ENCODE results near the gene SORCS1. TPM values are rescaled to one million over a fixed set of nuclear protein-coding genes. Genes with fewer than 3 reads are reported as not detected.

The SORCS1 gene
- total and polyA plus RNA-seq, 4 donors: 0.04 to 3.5 (median 0.05) TPM

DNA sequence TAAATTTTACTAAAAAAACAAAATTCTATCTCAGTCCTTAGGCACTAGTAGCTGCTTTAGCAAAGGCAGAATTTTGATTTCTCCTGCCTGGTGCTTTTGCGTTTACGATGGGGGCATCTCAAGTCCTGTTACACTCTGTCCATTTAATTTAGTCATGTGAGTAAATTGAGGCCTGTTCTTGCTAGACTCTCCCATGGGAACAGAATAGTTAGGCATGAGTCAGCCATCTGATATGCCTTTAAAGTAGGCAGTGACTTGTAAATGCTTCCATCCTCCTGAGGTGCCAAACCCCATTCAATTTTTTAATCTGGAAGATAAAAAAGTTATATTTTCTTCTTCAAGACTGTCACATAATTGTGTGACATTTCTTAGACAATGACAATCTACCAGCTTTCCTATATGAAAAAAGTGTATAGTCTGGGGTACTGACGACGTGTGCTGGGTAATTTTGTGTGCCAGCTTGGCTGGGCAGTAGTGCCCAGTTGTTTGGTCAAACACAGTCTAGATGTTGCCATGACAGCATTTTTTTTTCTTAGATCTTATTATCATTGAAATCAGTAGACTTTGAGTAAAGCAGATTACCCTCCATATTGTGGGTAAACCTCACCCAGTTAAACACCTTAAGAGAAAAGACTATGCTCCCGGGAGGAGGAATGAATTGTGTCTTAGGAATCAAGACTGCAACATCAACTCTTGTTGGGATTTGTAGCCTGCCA lies 603.4 kb downstream of the SORCS1 start:
- Histone ChIP-seq H3K4me3 (no peak overlapping the region), H3K9me3 (ENCODE audit: control insufficient read depth in 4 of 4, insufficient read depth in 3 of 4, low read length in 3 of 4) (no peaks in the 10 kb centered on the region), H3K27ac (ENCODE audit: low read depth in 1 of 2, low read length in 1 of 2) (no peak overlapping the region), H3K27me3 (ENCODE audit: control insufficient read depth in 3 of 3, insufficient read depth in 3 of 3, low read length in 2 of 3) (no peaks in the 10 kb centered on the region), H3K9ac (ENCODE audit: insufficient read depth in 1 of 2, low read length in 2 of 2) (no peak overlapping the region), H3K36me3 (ENCODE audit: control insufficient read depth in 4 of 4, insufficient read depth in 4 of 4, low read length in 4 of 4) (no peaks in the 10 kb centered on the region), H3K4me1 (ENCODE audit: control insufficient read depth in 5 of 5, insufficient read depth in 5 of 5, low read length in 5 of 5) (no peaks in the 10 kb centered on the region)
- TF ChIP-seq, protein P1, sequence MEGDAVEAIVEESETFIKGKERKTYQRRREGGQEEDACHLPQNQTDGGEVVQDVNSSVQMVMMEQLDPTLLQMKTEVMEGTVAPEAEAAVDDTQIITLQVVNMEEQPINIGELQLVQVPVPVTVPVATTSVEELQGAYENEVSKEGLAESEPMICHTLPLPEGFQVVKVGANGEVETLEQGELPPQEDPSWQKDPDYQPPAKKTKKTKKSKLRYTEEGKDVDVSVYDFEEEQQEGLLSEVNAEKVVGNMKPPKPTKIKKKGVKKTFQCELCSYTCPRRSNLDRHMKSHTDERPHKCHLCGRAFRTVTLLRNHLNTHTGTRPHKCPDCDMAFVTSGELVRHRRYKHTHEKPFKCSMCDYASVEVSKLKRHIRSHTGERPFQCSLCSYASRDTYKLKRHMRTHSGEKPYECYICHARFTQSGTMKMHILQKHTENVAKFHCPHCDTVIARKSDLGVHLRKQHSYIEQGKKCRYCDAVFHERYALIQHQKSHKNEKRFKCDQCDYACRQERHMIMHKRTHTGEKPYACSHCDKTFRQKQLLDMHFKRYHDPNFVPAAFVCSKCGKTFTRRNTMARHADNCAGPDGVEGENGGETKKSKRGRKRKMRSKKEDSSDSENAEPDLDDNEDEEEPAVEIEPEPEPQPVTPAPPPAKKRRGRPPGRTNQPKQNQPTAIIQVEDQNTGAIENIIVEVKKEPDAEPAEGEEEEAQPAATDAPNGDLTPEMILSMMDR (IDR thresholded peaks at IDR 0.05; ENCODE audit: control extremely low read depth, extremely low read depth): no peak
- ATAC-seq (ENCODE audit: insufficient read depth, low FRiP score) (no peak), DNase-seq (no peak)
- 93% methylated on average over 5 of the region's 5 CpGs for WGBS, 2 donors

DNA sequence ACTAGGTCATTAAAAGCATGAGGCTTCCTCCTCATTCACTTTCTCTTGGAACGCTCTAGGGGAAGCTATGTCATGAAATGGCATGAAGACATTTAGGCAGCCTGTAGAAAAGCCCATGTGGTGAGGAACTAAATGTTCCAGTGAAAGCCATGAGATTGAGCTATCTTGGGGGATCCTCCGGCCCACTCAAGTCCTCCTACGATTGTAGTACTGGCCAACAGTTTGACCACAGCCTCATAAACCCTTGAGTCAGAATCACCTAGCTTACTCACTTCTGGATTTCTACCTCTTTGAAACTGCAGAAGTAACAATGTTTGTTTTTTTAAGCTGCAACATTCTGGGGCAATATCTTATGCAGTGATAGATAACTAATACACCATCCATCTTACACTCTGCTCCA lies 605.1 kb downstream of the SORCS1 start:
- no peaks in the 10 kb centered on the region for H3K27me3 ChIP-seq (ENCODE audit: control insufficient read depth in 3 of 3, insufficient read depth in 3 of 3, low read length in 2 of 3)
- H3K27ac ChIP-seq (ENCODE audit: low read depth in 1 of 2, low read length in 1 of 2): no peak overlapping the region
- TF ChIP-seq, protein P1 (IDR thresholded peaks at IDR 0.05; ENCODE audit: control extremely low read depth, extremely low read depth): no peak
- no peaks in the 10 kb centered on the region for H3K9me3 ChIP-seq (ENCODE audit: control insufficient read depth in 4 of 4, insufficient read depth in 3 of 4, low read length in 3 of 4)
- no peaks in the 10 kb centered on the region for H3K36me3 ChIP-seq (ENCODE audit: control insufficient read depth in 4 of 4, insufficient read depth in 4 of 4, low read length in 4 of 4)
- ATAC-seq (ENCODE audit: insufficient read depth, low FRiP score) (no peak), DNase-seq (no peak)
- WGBS, 2 donors: 87 to 93% methylated on average over 3 of the region's 3 CpGs
- H3K4me1 ChIP-seq (ENCODE audit: control insufficient read depth in 5 of 5, insufficient read depth in 5 of 5, low read length in 5 of 5): no peaks in the 10 kb centered on the region
- no peak overlapping the region for H3K9ac ChIP-seq (ENCODE audit: insufficient read depth in 1 of 2, low read length in 2 of 2)
- no peak overlapping the region for H3K4me3 ChIP-seq

DNA sequence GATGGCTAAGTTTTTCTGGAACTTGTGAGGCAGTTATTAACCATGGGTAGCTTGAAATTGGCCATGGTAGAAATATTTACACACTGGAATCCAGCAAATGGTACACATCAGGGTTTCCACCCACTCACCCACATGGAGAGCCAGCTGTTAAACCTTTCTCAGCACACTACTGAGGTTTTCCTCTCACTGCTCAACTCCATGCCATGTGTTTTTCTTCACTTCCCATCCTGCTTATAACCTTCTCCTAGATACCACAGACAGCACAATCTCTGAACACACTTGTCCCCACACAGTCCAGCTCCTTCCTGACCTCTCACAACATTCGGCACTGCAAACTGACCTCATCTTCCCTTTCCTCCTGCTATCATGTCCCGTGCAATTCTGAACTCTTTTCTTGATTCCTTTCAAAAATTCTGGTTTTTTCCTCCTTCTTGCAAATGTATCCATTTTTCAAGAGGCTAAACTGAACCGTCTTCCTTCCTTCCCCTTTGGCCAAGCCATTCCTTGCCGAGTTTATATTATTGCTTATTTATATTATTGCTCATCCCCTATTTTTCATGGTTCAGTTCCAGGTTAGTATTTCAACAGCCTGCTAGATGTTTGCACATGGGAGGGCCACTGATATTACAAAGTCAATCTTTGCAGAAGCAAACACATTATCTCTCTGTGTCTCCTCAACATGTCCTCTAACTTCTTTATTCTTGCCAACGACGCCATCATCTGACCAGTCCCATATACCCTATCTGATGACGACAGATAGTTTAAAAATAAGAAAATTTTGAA lies 606.4 kb downstream of the SORCS1 start:
- ATAC-seq (ENCODE audit: insufficient read depth, low FRiP score): no peak
- TF ChIP-seq, protein P1 (IDR thresholded peaks at IDR 0.05; ENCODE audit: control extremely low read depth, extremely low read depth): no peak
- no peaks in the 10 kb centered on the region for H3K27me3 ChIP-seq (ENCODE audit: control insufficient read depth in 3 of 3, insufficient read depth in 3 of 3, low read length in 2 of 3)
- no peaks in the 10 kb centered on the region for H3K36me3 ChIP-seq (ENCODE audit: control insufficient read depth in 4 of 4, insufficient read depth in 4 of 4, low read length in 4 of 4)
- H3K4me3 ChIP-seq: no peak overlapping the region
- WGBS, 2 donors: 70% methylated on average over 7 of the region's 7 CpGs
- no peak overlapping the region for H3K9ac ChIP-seq (ENCODE audit: insufficient read depth in 1 of 2, low read length in 2 of 2)
- H3K4me1 ChIP-seq (ENCODE audit: control insufficient read depth in 5 of 5, insufficient read depth in 5 of 5, low read length in 5 of 5): no peaks in the 10 kb centered on the region
- H3K9me3 ChIP-seq (ENCODE audit: control insufficient read depth in 4 of 4, insufficient read depth in 3 of 4, low read length in 3 of 4): no peaks in the 10 kb centered on the region
- peak overlapping the region in 1 of 2 donors; percentile 7 for H3K27ac ChIP-seq (ENCODE audit: low read depth in 1 of 2, low read length in 1 of 2)
- DNase-seq: peak in 2 of 3 donors; percentile 37 to 42

All from lung (tissue), 12 donors.